ENCODE results near the gene ZNF500. TPM values are rescaled to one million over a fixed set of nuclear protein-coding genes. Genes with fewer than 3 reads are reported as not detected.
A peak's percentile ranks its signal among the peaks of the same experiment; 100 is the strongest.
"Not testable (repeated sequence)": the region's sequence is repeated elsewhere in the genome, so short reads cannot be mapped to it uniquely, and the experiment has no call there.

The ZNF500 gene
- total RNA-seq, 2 donors from 2014 or later: 10.2 to 12.2 TPM

- ATAC-seq (no peak), DNase-seq (ENCODE audit: low spot score in 2 of 2) (no peak)
- Mint-ChIP-seq H3K27ac (no peak overlapping the region), H3K36me3 (no peaks in the 10 kb centered on the region), H3K9me3 (no peaks in the 10 kb centered on the region)
Measured at GRCh38 chr16:4785758-4786433, 18.9 kb upstream of the ZNF500 start.

- ATAC-seq; H3K9me3 Mint-ChIP-seq; DNase-seq (ENCODE audit: low spot score in 2 of 2); H3K36me3 Mint-ChIP-seq; H3K27ac Mint-ChIP-seq: not testable (repeated sequence)
Measured at GRCh38 chr16:4784444-4784987, 17.6 kb upstream of the ZNF500 start.

- no peak overlapping the region for H3K27ac Mint-ChIP-seq
- no peak for DNase-seq (ENCODE audit: low spot score in 2 of 2)
Measured at GRCh38 chr16:4783951-4784336, 17.0 kb upstream of the ZNF500 start.

GRCh38 chr16:4783251-4783950, 16.4 kb upstream of the ZNF500 start:
- no peak overlapping the region for H3K27ac Mint-ChIP-seq
- no peak for ATAC-seq
- no peaks in the 10 kb centered on the region for H3K36me3 Mint-ChIP-seq
- DNase-seq (ENCODE audit: low spot score in 2 of 2): no peak
- no peaks in the 10 kb centered on the region for H3K9me3 Mint-ChIP-seq

More at GRCh38 chr16:4783951-4784336, 17.0 kb upstream of the ZNF500 start:
- ATAC-seq: no peak
- H3K36me3 Mint-ChIP-seq: no peaks in the 10 kb centered on the region
- no peaks in the 10 kb centered on the region for H3K9me3 Mint-ChIP-seq

GRCh38 chr16:4780235-4780634, 13.3 kb upstream of the ZNF500 start:
- DNase-seq (ENCODE audit: low spot score in 2 of 2): no peak
- H3K27ac Mint-ChIP-seq: no peak overlapping the region
- ATAC-seq: no peak
- H3K9me3 Mint-ChIP-seq: no peaks in the 10 kb centered on the region
- no peaks in the 10 kb centered on the region for H3K36me3 Mint-ChIP-seq

- Mint-ChIP-seq H3K27ac (no peak overlapping the region), H3K9me3 (no peaks in the 10 kb centered on the region), H3K36me3 (no peaks in the 10 kb centered on the region)
- ATAC-seq: no peak
- DNase-seq (ENCODE audit: low spot score in 2 of 2): no peak
Measured at GRCh38 chr16:4778050-4778392, 11.1 kb upstream of the ZNF500 start.

- ATAC-seq (no peak), DNase-seq (ENCODE audit: low spot score in 2 of 2) (no peak)
- Mint-ChIP-seq H3K27ac (no peak overlapping the region), H3K36me3 (no peaks in the 10 kb centered on the region), H3K9me3 (no peaks in the 10 kb centered on the region)
Measured at GRCh38 chr16:4777339-4778049, 10.5 kb upstream of the ZNF500 start.

- Mint-ChIP-seq H3K36me3 (no peaks in the 10 kb centered on the region), H3K27ac (peak overlapping the region in 1 of 2 donors; percentile 11), H3K9me3 (no peaks in the 10 kb centered on the region)
- no peak for DNase-seq (ENCODE audit: low spot score in 2 of 2)
- no peak for ATAC-seq
Measured at GRCh38 chr16:4776141-4776705, 9.3 kb upstream of the ZNF500 start.

- no peaks in the 10 kb centered on the region for H3K9me3 Mint-ChIP-seq
- H3K27ac Mint-ChIP-seq: no peak overlapping the region
- H3K36me3 Mint-ChIP-seq: no peaks in the 10 kb centered on the region
- DNase-seq (ENCODE audit: low spot score in 2 of 2) (no peak), ATAC-seq (no peak)
Measured at GRCh38 chr16:4775005-4775404, 8.0 kb upstream of the ZNF500 start.

GRCh38 chr16:4772351-4772750, 5.4 kb upstream of the ZNF500 start:
- Mint-ChIP-seq H3K9me3 (no peaks in the 10 kb centered on the region), H3K27ac (no peak overlapping the region), H3K36me3 (peaks cover 0 to 6% of the 10 kb centered on the region in 2 donors)
- ATAC-seq (no peak), DNase-seq (ENCODE audit: low spot score in 2 of 2) (no peak)

- ATAC-seq (no peak), DNase-seq (ENCODE audit: low spot score in 2 of 2) (no peak)
- peaks cover 0 to 6% of the 10 kb centered on the region in 2 donors for H3K36me3 Mint-ChIP-seq
- H3K27ac Mint-ChIP-seq: no peak overlapping the region
- H3K9me3 Mint-ChIP-seq: no peaks in the 10 kb centered on the region
Measured at GRCh38 chr16:4771646-4772045, 4.7 kb upstream of the ZNF500 start.

GRCh38 chr16:4769306-4769638, 2.3 kb upstream of the ZNF500 start:
- H3K36me3 Mint-ChIP-seq: peaks cover 0 to 6% of the 10 kb centered on the region in 2 donors
- DNase-seq (ENCODE audit: low spot score in 2 of 2) (no peak), ATAC-seq (no peak)
- peak overlapping the region in 1 of 2 donors; percentile 89 for H3K27ac Mint-ChIP-seq
- H3K9me3 Mint-ChIP-seq: no peaks in the 10 kb centered on the region

GRCh38 chr16:4768549-4769305, 1.8 kb upstream of the ZNF500 start:
- Mint-ChIP-seq H3K9me3 (no peaks in the 10 kb centered on the region), H3K27ac (peak overlapping the region; percentile 89 to 95), H3K36me3 (peaks cover 0 to 6% of the 10 kb centered on the region in 2 donors)
- ATAC-seq (peak; percentile 70 to 79), DNase-seq (ENCODE audit: low spot score in 2 of 2) (peak; percentile 85 to 89)

- H3K27ac Mint-ChIP-seq: peak overlapping the region; percentile 89 to 95
- H3K9me3 Mint-ChIP-seq: no peaks in the 10 kb centered on the region
- H3K36me3 Mint-ChIP-seq: peaks cover 0 to 6% of the 10 kb centered on the region in 2 donors
- ATAC-seq (peak in 1 of 2 donors; percentile 9), DNase-seq (ENCODE audit: low spot score in 2 of 2) (no peak)
Measured at GRCh38 chr16:4767872-4768548, 1.0 kb upstream of the ZNF500 start.

GRCh38 chr16:4765511-4766474, 1.2 kb downstream of the ZNF500 start:
- ATAC-seq (no peak), DNase-seq (ENCODE audit: low spot score in 2 of 2) (no peak)
- Mint-ChIP-seq H3K27ac (peak overlapping the region; percentile 89 to 96), H3K36me3 (peaks cover 1 to 6% of the 10 kb centered on the region in 2 donors), H3K9me3 (no peaks in the 10 kb centered on the region)

All from activated naive CD4-positive, alpha-beta T cell treated with anti-CD3 and anti-CD28 coated beads, Interleukin-2, amount 50 U/mL, for 72 hours (primary cell).